DOHH2 (cell line): Measurements from ENCODE around the gene SGF29.

Source experiments
- EZH2phosphoT487 ChIP-seq: fragments of 200-600 bp; sonication (generic); IDR thresholded peaks from 2 replicates; pipeline ENCODE4 v1.6.1; 2017; ENCODE audit warnings: borderline replicate concordance, mild to moderate bottlenecking, antibody characterized with exemption, low read length, moderate library complexity, mixed read lengths
- TF ChIP-seq, protein P1 (sequence below): fragments of 200-600 bp; sonication (generic); IDR thresholded peaks from one replicate; pipeline ENCODE4 v1.5.1; 2014; ENCODE audit warnings: antibody characterized with exemption, mild to moderate bottlenecking, low read depth, low read length; ENCODE audit not compliant: poor library complexity, severe bottlenecking

DNA sequence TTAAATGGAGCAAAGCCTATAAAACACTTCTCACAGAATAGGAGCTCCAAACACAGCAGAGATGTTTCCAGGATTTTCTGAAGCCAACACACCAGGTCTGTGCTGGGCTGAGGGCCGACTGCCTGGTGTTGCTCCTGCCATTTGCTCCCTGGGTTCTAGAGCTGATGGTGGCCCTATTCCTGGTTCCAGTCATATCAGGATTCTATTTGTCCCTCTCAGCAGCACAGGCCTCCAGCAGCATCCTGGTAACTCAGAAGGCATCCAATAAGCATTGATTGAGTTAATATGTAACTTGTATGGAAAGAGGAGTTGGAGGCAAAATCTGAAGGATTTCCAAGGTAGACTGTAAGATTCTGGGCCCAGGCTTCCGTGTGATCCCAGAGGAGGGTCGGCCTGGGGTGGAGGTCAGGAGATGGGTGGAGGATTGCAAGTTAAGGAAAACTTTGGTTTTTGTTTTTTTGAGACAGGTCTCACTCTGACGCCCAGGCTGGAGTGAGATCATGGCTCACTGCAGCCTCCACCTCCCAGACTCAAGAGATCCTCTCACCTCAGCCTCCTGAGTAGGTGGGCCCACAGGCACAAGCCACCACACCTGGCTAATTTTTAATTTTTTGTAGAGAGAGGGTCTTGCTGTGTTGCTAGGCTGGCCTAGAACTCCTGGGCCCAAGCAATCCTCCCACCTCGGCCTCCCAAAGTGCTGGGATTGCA is 20.6 kb upstream of the SGF29 start:
- TF ChIP-seq, protein P1, sequence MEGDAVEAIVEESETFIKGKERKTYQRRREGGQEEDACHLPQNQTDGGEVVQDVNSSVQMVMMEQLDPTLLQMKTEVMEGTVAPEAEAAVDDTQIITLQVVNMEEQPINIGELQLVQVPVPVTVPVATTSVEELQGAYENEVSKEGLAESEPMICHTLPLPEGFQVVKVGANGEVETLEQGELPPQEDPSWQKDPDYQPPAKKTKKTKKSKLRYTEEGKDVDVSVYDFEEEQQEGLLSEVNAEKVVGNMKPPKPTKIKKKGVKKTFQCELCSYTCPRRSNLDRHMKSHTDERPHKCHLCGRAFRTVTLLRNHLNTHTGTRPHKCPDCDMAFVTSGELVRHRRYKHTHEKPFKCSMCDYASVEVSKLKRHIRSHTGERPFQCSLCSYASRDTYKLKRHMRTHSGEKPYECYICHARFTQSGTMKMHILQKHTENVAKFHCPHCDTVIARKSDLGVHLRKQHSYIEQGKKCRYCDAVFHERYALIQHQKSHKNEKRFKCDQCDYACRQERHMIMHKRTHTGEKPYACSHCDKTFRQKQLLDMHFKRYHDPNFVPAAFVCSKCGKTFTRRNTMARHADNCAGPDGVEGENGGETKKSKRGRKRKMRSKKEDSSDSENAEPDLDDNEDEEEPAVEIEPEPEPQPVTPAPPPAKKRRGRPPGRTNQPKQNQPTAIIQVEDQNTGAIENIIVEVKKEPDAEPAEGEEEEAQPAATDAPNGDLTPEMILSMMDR: no peak
- TF ChIP-seq EZH2phosphoT487: no peak
